Right kidney (tissue), 1 donor: ENCODE results near the gene IL21R.
"Not testable (repeated sequence)": the region's sequence is repeated elsewhere in the genome, so short reads cannot be mapped to it uniquely, and the experiment has no call there.

Source experiments
- DNase-seq: peaks from one replicate; pipeline ENCODE4 v3.0.0-alpha.2; 2016

Gene IL21R

GRCh38 chr16:27446721-27447120 is 44.7 kb downstream of the IL21R start:
- DNase-seq = no peak

- no peak for DNase-seq
Measured at GRCh38 chr16:27447301-27447700, 45.3 kb downstream of the IL21R start.

GRCh38 chr16:27448532-27449433 is 46.8 kb downstream of the IL21R start:
- peak; percentile 15 for DNase-seq

GRCh38 chr16:27449434-27450195 is 47.6 kb downstream of the IL21R start:
- peak; percentile 11 for DNase-seq

- DNase-seq = no peak
Measured at GRCh38 chr16:27450196-27450549, 48.2 kb downstream of the IL21R start.

- DNase-seq = no peak
Measured at GRCh38 chr16:27452569-27453493, 50.9 kb downstream of the IL21R start.

GRCh38 chr16:27453494-27453825 is 51.5 kb downstream of the IL21R start:
- DNase-seq = no peak

- DNase-seq = peak; percentile 8
Measured at GRCh38 chr16:27455700-27456099, 53.7 kb downstream of the IL21R start.

- DNase-seq = not testable (repeated sequence)
Measured at GRCh38 chr16:27457605-27457900, 55.6 kb downstream of the IL21R start.

GRCh38 chr16:27458258-27458657 is 56.3 kb downstream of the IL21R start:
- no peak for DNase-seq

- no peak for DNase-seq
Measured at GRCh38 chr16:27458987-27459688, 57.2 kb downstream of the IL21R start.

- no peak for DNase-seq
Measured at GRCh38 chr16:27460213-27460612, 58.2 kb downstream of the IL21R start.

- DNase-seq = no peak
Measured at GRCh38 chr16:27460663-27461482, 58.9 kb downstream of the IL21R start.

GRCh38 chr16:27461483-27462171 is 59.7 kb downstream of the IL21R start:
- peak; percentile 59 for DNase-seq

- peak; percentile 8 for DNase-seq
Measured at GRCh38 chr16:27462200-27462845, 60.3 kb downstream of the IL21R start.

- DNase-seq = no peak
Measured at GRCh38 chr16:27462846-27463682, 61.1 kb downstream of the IL21R start.

GRCh38 chr16:27463741-27464591 is 62.0 kb downstream of the IL21R start:
- DNase-seq = no peak
